ENCODE measurements around the gene FEM1A. TPM values are rescaled to one million over a fixed set of nuclear protein-coding genes. Genes with fewer than 3 reads are reported as not detected.

The FEM1A gene
- total RNA-seq, 1 experiment from 2014 or later, result 17.7 TPM

- H3K9ac ChIP-seq (ENCODE audit: low read length), result no peak overlapping the region
- peaks cover 0 to 8% of the 10 kb centered on the region in 2 experiments; a peak in 2 of 4 replicates for H3K4me1 ChIP-seq (ENCODE audit: control insufficient read depth in 1 of 2, insufficient read depth in 2 of 2, low read length in 2 of 2)
- RAD21 ChIA-PET (ENCODE audit: low non-redundant PET in 1 of 2, low total read pairs in 2 of 2, uncharacterized antibody in 2 of 2, unreplicated experiment in 2 of 2), result interaction anchor here in 1 of 2 experiments (0.6 kb wide), 1 partner anchor 244 kb away, joined by 3 read pairs; no protein-coding TSS in a partner anchor
- H3K4me2 ChIP-seq (ENCODE audit: low read length), result peak overlapping the region; percentile 48
- H3K9me3 ChIP-seq (ENCODE audit: control insufficient read depth in 1 of 2, insufficient read depth in 1 of 2, low read depth in 1 of 2, low read length in 2 of 2), result no peaks in the 10 kb centered on the region
- H3K27me3 ChIP-seq (ENCODE audit: insufficient read depth, low read length), result no peaks in the 10 kb centered on the region
- ATAC-seq, result peak; percentile 70
- no peak overlapping the region for H3K27ac ChIP-seq (ENCODE audit: low read depth, low read length)
- intact Hi-C loops (cut with micrococcal nuclease), result no loop called here
- BruUV-seq (replicated peaks), result no TSS peak
- POLR2A ChIA-PET, result no interaction called here
- H4K20me1 ChIP-seq (ENCODE audit: insufficient read depth), result no peaks in the 10 kb centered on the region
- H3K36me3 ChIP-seq (ENCODE audit: control insufficient read depth in 1 of 2, insufficient read depth in 2 of 2, low read length in 2 of 2), result no peaks in the 10 kb centered on the region
- no peak for DNase-seq (ENCODE audit: low read depth, low spot score)
- no peak overlapping the region for H3K4me3 ChIP-seq (replicated peaks in 1 of 2; ENCODE audit: low read depth in 1 of 2, low read length in 2 of 2)
- CTCF ChIA-PET, result interaction anchor here (0.7 kb wide), 1 partner anchor 47 kb away, joined by 3 read pairs; the partner anchor contains the start of gene FEM1A
- H2AFZ ChIP-seq (ENCODE audit: low read depth, low read length, poor library complexity, severe bottlenecking), result peak overlapping the region; percentile 49
- no peaks in the 10 kb centered on the region for H3K79me2 ChIP-seq (ENCODE audit: insufficient read depth, low read length)
- no peaks in the 10 kb centered on the region for H3K9me2 ChIP-seq (ENCODE audit: insufficient read depth)
- TF ChIP-seq MAX (IDR thresholded peaks at IDR 0.05) (no peak), RAD21 (IDR thresholded peaks at IDR 0.05; ENCODE audit: low read depth) (no peak), POLR2A (IDR thresholded peaks at IDR 0.05; ENCODE audit: borderline replicate concordance, extremely low read depth, insufficient read depth, insufficient read length) (no peak), CBX3 (IDR thresholded peaks at IDR 0.05; ENCODE audit: low read depth) (no peak), ATF3 (IDR thresholded peaks at IDR 0.05) (no peak), EZH2phosphoT487 (IDR thresholded peaks at IDR 0.05; ENCODE audit: borderline replicate concordance) (no peak), FOSL1 (IDR thresholded peaks at IDR 0.05; ENCODE audit: low read depth) (peak; percentile 62), SIN3A (IDR thresholded peaks at IDR 0.05; ENCODE audit: low read depth) (no peak), YY1 (IDR thresholded peaks at IDR 0.05; ENCODE audit: extremely low read depth, insufficient replicate concordance, low read depth, low read length) (no peak), ZNF274 (IDR thresholded peaks at IDR 0.05; ENCODE audit: low read depth, low read length) (no peak), EGR1 (IDR thresholded peaks at IDR 0.05; ENCODE audit: low read depth) (peak; percentile 77), ELF1 (IDR thresholded peaks at IDR 0.05; ENCODE audit: borderline replicate concordance, low read depth) (no peak), SP1 (IDR thresholded peaks at IDR 0.05; ENCODE audit: low read depth) (peak; percentile 26), SRF (IDR thresholded peaks at IDR 0.05; ENCODE audit: low read depth) (no peak), ZBTB33 (IDR thresholded peaks at IDR 0.05; ENCODE audit: extremely low read depth, insufficient replicate concordance, low read length) (no peak), JUND (IDR thresholded peaks at IDR 0.05) (peak; percentile 39; the same call in 1 of the 2 replicates), ZFX (IDR thresholded peaks at IDR 0.05) (no peak), REST (IDR thresholded peaks at IDR 0.05; ENCODE audit: low read depth) (no peak), EZH2 (IDR thresholded peaks at IDR 0.05) (no peak), CEBPB (IDR thresholded peaks at IDR 0.05; ENCODE audit: low read depth) (no peak), CTCF (IDR thresholded peaks at IDR 0.05 in 2 of 3, conservative IDR thresholded peaks at IDR 0.05 in 1 of 3; ENCODE audit: borderline replicate concordance in 1 of 3, insufficient read depth in 1 of 3, low read depth in 2 of 3, low read length in 2 of 3) (no peak)
Observed at GRCh38 chr19:4744451-4745174, 46.9 kb upstream of the FEM1A start.
